Measurements from ENCODE around the gene PORCN.
"Not testable (repeated sequence)": the region's sequence is repeated elsewhere in the genome, so short reads cannot be mapped to it uniquely, and the experiment has no call there.

PORCN gene

DNA sequence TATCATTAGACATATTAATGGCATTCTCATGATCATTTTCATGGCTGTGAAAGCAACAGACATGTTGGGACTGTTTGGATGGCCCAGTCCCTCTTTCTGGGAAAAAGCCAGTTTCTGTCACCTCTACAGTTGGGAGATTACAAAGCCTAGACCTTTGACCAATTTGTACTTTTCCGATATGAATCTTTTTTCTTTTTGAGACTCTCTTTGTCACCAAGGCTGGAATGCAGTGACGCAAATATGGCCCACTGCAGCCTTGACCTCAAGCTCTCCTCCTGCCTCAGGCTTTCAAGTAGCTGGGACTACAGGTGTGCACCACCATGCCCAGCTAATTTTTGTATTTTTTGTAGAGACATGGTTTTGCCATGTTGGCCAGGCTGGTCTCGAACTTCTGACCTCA, 40.1 kb downstream of the PORCN start:
- DNase-seq = no peak

- not testable (repeated sequence) for DNase-seq
Measured at GRCh38 chrX:48555731-48556325, 47.0 kb downstream of the PORCN start.

DNA sequence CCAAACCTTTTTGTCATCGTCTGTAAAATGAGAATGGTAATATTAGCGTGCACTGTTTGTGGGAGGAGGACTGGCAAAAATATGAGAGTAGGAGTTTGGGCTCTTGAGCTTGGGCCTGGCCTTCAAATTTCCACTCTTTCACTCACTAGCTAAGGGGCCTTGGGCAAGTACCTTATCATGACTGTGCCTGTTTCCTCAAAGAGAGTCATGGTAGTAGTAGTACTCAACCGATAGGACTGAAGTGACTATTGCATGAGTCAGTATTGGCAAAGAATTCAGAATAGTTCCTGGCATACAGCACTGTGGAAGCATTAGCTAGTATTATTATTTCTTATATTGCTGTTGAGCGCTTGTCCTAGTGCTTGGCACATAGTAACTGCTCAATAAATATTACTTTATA, 49.5 kb downstream of the PORCN start:
- no peak for DNase-seq

DNA sequence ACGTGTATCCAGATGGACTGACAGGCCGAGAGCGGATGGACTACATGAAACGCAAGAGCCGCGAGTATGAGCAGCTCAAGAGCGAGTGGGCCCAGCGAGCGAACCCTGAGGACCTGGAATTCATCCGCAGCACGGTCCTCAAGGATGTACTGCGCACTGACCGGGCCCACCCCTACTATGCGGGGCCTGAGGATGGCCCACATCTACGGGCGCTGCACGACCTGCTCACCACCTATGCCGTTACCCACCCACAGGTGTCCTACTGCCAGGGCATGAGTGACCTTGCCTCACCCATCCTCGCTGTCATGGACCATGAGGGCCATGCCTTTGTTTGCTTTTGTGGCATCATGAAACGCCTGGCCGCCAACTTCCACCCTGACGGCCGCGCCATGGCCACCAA, 50.8 kb downstream of the PORCN start:
- no peak for DNase-seq

GRCh38 chrX:48560056-48560455, 51.3 kb downstream of the PORCN start:
- no peak for DNase-seq

DNA sequence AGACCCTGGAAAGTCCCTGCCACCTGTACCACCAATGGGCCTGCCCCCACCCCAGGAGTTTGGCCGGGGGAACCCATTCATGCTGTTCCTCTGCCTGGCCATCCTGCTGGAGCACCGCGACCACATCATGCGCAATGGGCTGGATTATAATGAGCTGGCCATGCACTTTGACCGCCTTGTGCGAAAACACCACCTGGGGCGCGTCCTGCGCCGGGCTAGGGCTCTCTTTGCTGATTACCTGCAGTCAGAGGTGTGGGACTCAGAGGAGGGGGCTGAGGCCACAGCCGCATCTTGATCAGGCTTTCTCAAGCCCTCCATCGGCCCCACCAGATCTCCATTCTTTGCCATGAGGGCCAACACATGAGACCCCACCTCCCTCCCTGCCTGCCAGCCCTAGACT, 51.9 kb downstream of the PORCN start:
- DNase-seq = no peak

- no peak for DNase-seq
Measured at GRCh38 chrX:48569958-48570357, 61.2 kb downstream of the PORCN start.

All from activated naive CD4-positive, alpha-beta T cell (primary cell).